ENCODE data around the gene NUDT4.
"Not testable (repeated sequence)": the region's sequence is repeated elsewhere in the genome, so short reads cannot be mapped to it uniquely, and the experiment has no call there.

NUDT4 gene

GRCh38 chr12:93365616-93366405, 11.9 kb upstream of the NUDT4 start:
- no peak for FAIRE-seq
- no peak for DNase-seq (ENCODE audit: insufficient read length, low spot score)

- FAIRE-seq = no peak
- no peak for DNase-seq (ENCODE audit: insufficient read length, low spot score)
Measured at GRCh38 chr12:93366422-93366821, 11.3 kb upstream of the NUDT4 start.

DNA sequence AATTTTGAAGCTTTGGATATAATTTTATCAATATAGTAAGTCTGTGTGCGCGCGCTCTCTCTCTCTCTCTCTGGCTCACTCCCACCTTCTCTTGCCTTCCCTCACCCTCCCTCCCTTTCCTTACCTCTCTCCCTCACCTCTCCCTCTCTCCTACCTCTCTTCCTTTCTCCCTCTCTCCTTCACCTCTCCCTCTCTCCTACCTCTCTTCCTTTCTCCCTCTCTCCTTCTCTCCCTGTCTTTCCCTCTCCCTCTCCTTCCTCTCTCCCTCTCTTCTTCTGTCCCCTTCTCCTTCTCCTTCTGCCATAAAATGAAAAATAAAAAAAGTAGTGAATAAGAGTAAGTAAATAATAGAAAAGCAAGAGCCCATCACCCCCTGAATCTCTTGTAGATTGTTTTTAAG, 9.0 kb upstream of the NUDT4 start:
- DNase-seq (ENCODE audit: insufficient read length, low spot score) (no peak), FAIRE-seq (no peak)

DNA sequence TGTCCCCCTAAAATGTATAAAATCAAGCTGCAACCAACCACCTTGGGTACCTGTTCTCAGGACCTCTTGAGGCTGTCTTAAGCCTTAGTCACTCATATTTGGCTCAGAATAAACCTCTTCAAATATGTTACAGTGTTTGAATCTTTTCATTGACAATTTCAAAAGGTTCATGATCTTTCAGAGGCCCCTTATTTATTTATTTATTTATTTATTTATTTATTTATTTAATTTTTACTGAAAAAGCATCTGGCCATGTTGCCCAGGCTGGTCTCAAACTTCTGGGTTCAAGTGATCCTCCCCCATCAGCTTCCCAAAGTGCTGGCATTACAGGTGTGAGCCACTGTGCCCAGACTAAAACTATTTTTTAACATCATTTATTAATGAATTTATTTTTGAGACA, 8.2 kb upstream of the NUDT4 start:
- FAIRE-seq = no peak

GRCh38 chr12:93370947-93371346, 6.8 kb upstream of the NUDT4 start:
- no peak for DNase-seq (ENCODE audit: insufficient read length, low spot score)
- no peak for FAIRE-seq

More for the DNA sequence above, 8.2 kb upstream of the NUDT4 start:
- DNase-seq (ENCODE audit: insufficient read length, low spot score) = no peak

GRCh38 chr12:93373961-93374656, 3.6 kb upstream of the NUDT4 start:
- FAIRE-seq (no peak), DNase-seq (ENCODE audit: insufficient read length, low spot score) (no peak)

- no peak for FAIRE-seq
- DNase-seq (ENCODE audit: insufficient read length, low spot score) = no peak
Measured at GRCh38 chr12:93375906-93376305, 1.8 kb upstream of the NUDT4 start.

GRCh38 chr12:93376436-93377251, 1.1 kb upstream of the NUDT4 start:
- no peak for FAIRE-seq
- no peak for DNase-seq (ENCODE audit: insufficient read length, low spot score)

DNA sequence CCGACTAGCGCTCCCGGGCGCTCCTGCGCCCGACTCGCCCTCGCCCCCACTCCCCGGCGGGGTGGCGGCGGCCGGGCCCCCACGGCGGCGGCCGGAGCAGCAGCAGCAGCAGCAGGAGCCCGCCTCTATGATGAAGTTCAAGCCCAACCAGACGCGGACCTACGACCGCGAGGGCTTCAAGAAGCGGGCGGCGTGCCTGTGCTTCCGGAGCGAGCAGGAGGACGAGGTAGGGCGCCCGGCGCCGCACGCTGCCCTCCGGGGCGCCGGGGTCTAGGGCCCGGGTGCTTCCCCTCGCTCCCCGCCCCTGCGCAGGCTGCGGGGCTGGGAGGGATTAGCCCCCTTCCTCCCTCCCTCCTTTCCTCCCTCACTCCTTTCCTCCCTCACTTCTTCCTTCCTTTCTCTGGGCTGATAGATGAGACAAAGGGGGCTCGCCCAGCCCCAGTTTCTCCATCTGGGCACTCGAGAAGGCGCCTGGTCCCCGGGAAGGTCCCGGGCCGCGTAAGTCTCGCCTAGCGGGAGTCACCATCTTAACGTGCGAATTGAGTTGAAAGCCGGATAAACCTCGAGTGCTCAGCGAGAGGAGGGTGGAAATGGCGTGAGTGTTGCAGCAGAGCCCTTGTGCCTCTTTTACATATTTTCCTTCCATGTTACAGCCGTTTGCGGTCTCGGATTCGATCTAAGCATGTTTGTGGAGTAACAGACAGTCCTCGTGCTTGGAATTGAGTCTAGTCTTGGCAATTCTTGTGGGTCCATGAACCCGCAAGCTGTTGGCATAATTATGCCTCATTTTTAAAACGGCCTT, 672 bp downstream of the NUDT4 start:
- peak; percentile 53 for DNase-seq (ENCODE audit: insufficient read length, low spot score)
- not testable (repeated sequence) for FAIRE-seq

DNA sequence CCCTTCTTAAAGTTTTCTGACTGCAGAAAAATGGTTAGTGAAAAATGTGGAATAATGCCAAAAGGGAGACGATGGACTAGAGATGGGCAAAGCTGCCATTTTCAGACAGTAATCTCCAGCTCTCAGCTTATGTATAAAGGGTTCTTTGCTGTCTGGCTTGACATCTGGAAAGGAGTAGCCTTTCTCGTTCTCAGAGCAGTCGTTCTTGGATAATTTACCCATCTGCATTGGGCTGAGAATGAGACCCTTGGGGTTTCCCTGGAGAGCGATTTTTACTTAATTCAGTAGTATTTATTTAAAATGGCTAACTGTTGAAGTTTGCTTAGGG, 1.2 kb downstream of the NUDT4 start:
- FAIRE-seq (no peak), DNase-seq (ENCODE audit: insufficient read length, low spot score) (no peak)

GRCh38 chr12:93379326-93379980, 1.7 kb downstream of the NUDT4 start:
- no peak for FAIRE-seq
- no peak for DNase-seq (ENCODE audit: insufficient read length, low spot score)

DNA sequence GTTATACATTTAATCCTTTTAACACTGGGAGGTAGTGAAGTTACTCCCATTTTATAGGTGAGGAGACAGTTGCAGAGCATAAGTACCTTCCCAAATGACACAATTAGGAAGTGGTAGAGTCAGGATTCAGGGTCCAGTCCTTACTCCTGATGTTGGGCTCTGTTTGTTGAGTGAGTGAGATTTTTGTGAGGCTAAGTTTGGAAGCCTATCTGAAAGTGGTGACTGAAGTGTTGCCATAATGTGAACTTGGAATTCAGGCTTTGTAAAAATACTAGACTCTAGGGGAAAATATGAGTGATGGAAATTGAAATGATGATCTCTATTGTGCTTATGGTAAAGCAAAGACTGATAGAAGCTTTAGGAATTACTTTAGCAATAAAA, 2.2 kb downstream of the NUDT4 start:
- no peak for FAIRE-seq
- no peak for DNase-seq (ENCODE audit: insufficient read length, low spot score)

DNA sequence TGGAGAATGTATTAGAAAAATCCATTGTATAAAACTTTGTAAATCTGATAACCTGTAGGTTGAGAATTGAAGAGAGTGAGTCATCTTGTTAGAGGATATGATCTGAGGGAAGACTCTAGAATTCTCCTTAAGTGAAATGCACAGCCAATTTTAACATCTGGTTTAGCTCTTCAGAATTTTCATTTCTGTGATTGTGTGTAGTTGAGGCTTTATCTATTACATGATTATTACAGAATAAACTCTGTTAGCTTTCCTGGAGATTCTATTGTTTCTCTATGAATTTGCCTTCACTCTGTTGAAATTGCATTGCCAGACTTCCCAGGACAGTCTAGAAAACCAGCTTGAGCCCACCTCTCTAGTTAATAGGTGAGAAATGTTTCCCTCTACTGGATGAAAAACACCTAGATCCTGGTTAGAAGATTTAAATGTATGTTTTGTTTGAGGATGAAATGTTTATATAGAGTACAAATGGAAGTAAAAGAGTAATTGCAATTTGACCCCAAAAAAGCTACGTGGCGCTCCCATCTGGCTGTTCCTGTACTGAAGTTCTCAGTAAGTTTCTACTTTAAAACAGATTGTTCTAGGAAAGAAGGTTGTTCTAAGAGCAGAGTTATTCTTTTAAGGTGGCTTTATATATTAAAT, 2.9 kb downstream of the NUDT4 start:
- FAIRE-seq = no peak
- DNase-seq (ENCODE audit: insufficient read length, low spot score) = no peak

GRCh38 chr12:93381161-93381975, 3.6 kb downstream of the NUDT4 start:
- no peak for FAIRE-seq
- DNase-seq (ENCODE audit: insufficient read length, low spot score) = no peak

GRCh38 chr12:93381976-93382437, 4.3 kb downstream of the NUDT4 start:
- not testable (repeated sequence) for FAIRE-seq

DNA sequence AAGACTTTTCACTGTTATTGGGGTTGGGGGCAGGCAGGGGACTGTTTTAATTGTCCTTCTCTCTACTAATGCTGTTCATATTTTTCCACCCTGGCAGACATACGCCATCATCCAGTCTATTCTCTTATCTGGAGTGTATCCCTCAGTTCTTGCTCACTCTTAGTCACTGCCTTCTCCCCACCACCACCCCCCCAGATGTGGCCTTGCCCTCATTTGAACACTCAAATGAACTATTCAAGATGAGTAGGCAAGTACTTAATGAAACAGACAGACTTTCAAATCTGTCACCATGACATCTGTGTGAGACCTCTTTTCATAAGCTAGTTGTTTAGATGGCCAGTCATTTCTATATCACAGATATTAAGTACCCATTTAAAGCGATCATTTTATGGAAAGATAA, 10.1 kb downstream of the NUDT4 start:
- DNase-seq (ENCODE audit: insufficient read length, low spot score) = no peak
- no peak for FAIRE-seq

More at GRCh38 chr12:93381976-93382437, 4.3 kb downstream of the NUDT4 start:
- DNase-seq (ENCODE audit: insufficient read length, low spot score) = not testable (repeated sequence)

DNA sequence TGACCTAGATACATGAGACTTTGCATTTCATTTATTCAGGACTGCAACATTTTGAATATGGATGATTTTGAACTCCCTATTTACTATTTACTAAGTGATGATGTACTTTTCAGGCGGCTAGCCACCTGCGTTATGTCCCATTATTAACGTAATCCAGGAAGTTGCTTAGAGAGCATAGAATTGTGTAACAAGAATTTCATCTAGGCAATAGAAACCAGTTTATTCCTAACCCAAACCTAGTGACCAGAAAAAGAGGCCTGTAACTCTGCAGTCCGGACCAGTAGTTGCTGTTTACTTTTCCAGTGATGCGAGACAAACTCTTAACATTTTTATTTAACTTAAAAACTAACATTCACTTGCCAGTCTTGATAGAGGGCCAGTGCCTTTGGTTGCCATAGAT, 12.3 kb downstream of the NUDT4 start:
- DNase-seq (ENCODE audit: insufficient read length, low spot score) (no peak), FAIRE-seq (no peak)

GRCh38 chr12:93390549-93391297, 13.0 kb downstream of the NUDT4 start:
- DNase-seq (ENCODE audit: insufficient read length, low spot score) (no peak), FAIRE-seq (no peak)

Data from HTR-8/SVneo (cell line).